Activated T-helper 2 cell treated with anti-CD3 and anti-CD28 coated beads, Interferon-gamma antibody, Interleukin-2, Interleukin-4, amounts not matched to agents 10 μg/mL and 5 μg/mL and 100 μg/mL, durations not matched to agents 14 hours and 24 hours and 36 hours (primary cell): Measurements from ENCODE around the gene TOPORS. TPM values are rescaled to one million over a fixed set of nuclear protein-coding genes. Genes with fewer than 3 reads are reported as not detected.
"Not testable (repeated sequence)": the region's sequence is repeated elsewhere in the genome, so short reads cannot be mapped to it uniquely, and the experiment has no call there.

Experiments used
- DNase-seq: peaks from one replicate; pipeline ENCODE4 v3.0.0; 2021; ENCODE audit warnings: low spot score
- H3K27ac Mint-ChIP-seq: one replicate; pipeline ENCODE4 v1.8.0; 2021; ENCODE audit warnings: mixed read lengths
- H3K27me3 Mint-ChIP-seq: one replicate; pipeline ENCODE4 v1.8.0; 2021; ENCODE audit warnings: low read depth, mixed read lengths
- H3K36me3 Mint-ChIP-seq: one replicate; pipeline ENCODE4 v1.8.0; 2021; ENCODE audit warnings: low read depth, mixed read lengths
- H3K4me1 Mint-ChIP-seq: one replicate; pipeline ENCODE4 v1.8.0; 2021; ENCODE audit warnings: low read depth, mixed read lengths
- H3K4me3 Mint-ChIP-seq: one replicate; pipeline ENCODE4 v1.8.0; 2021; ENCODE audit warnings: low read depth, mild to moderate bottlenecking, moderate library complexity, mixed read lengths
- H3K9me3 Mint-ChIP-seq: one replicate; pipeline ENCODE4 v1.8.0; 2021; ENCODE audit warnings: mixed read lengths
- intact Hi-C: fragments of 100-400 bp; cut with micrococcal nuclease; formaldehyde crosslinking; loops from one replicate; pipeline ENCODE4 v1.15.1; 2023
- total RNA-seq: library from RNA; stranded (reverse); gene quantifications from 2 replicates; pipeline ENCODE4 v1.2.3, GENCODE V29; 2022

The TOPORS gene
- total RNA-seq, 1 donor from 2014 or later, result 16.2 TPM

DNA sequence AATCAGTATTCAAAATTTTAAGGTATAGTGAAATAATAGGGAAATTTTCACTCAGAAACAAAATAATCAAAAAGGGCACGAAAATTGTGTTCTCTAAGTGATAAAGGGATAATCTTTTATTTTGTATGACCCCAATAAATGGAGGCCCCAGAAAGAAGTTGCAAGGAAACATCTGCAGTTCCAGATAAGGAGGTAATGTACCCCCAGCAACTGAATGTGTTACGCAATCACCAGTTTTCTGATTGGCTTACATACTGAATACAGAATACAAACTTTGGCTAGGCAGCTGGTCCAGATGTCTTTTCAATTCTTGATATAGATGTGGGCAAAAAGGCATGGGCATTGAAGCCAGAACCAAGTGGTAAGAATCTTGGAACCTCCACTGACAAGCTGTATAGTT is 1.7 kb upstream of the TOPORS start:
- Mint-ChIP-seq H3K4me1 (peaks cover 21% of the 10 kb centered on the region), H3K27ac (no peak overlapping the region), H3K27me3 (no peaks in the 10 kb centered on the region), H3K9me3 (no peaks in the 10 kb centered on the region), H3K4me3 (peak overlapping the region; percentile 91), H3K36me3 (peaks cover 18% of the 10 kb centered on the region)
- no peak for DNase-seq
- intact Hi-C loops, result loop anchor here (5.0 kb wide), 1 partner anchor 1207 kb away; no protein-coding TSS in a partner anchor

DNA sequence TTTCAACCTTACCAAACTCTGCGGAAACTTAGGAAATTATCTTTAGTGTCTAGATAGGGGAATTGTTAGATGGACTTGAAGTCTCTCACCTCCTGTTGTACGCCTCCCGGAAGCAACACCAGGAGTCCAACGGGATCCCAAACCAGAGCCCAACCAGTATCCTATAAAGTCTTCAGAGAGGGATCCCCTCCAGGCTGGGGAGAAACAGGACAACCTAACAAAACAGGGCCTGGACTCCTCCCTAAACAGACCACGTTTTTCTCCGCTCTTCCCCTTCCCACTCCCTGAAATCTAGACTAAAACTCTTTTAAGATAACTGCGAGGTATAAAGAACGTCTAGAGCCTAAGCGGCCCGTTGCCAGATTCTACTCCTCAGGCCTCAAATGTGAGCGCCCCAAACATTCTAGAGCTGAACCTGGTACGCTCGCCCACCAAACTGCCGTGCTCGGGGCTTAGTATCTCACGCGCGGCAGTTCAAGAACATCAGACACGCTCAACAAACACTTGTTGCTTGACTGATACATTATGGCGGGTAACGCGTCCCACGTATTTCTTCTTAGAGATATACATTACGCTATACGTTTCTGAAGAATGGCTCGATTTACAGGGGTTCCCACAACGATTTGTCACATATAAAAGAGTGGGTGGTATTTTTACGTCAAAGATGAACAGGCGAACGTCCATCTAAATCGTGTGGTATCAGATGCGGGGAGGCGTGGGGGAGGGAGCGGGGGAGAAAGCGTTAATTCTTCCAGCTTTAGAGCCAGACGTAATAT is 922 bp downstream of the TOPORS start:
- Mint-ChIP-seq H3K9me3 (no peaks in the 10 kb centered on the region), H3K27ac (peak overlapping the region; percentile 97), H3K4me1 (peaks cover 33% of the 10 kb centered on the region), H3K27me3 (no peaks in the 10 kb centered on the region), H3K4me3 (peak overlapping the region; percentile 91), H3K36me3 (peaks cover 29% of the 10 kb centered on the region)
- intact Hi-C loops, result loop anchor here (1.0 to 5.0 kb wide), 6 partner anchors 21 to 1204 kb away; partner anchors contain the start of genes ACO1, APTX, DNAJA1 and RIGI
- peak; percentile 43 for DNase-seq

DNA sequence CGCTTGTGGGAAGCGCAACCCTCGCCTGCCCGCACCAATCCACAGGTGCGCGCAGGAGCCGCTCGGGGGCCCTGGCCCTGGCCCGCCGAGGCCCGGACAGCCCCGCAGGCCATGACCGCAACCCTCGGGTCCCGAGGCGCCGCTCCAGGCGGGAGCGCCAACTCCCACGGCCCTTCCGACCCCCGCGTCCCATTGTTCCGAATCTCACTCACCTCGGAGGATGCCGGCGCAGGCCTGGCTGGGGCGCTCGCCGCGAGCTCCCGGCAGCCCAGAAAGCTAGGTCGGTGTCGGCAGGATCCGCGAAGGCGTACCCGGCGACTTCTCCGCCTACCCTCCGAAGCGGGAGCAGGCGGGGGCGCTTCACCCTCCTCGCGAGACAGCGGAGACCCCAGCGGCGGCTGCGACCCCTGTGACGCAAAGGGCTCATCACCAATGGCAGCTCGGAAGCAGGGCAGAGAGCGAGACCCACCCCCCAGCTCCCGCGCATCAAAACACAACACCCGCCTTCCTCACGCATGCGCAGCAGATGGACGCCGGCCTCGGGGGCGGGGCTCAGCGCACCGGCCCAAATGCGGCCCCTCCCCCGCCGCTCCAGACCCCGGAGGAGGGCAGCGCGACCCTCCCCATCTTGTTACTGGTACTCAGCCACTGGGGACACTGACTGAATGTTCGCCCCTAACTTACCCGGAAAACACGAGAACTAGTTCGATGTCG is 1.7 kb downstream of the TOPORS start:
- H3K27ac Mint-ChIP-seq, result peak overlapping the region; percentile 97
- no peaks in the 10 kb centered on the region for H3K9me3 Mint-ChIP-seq

DNA sequence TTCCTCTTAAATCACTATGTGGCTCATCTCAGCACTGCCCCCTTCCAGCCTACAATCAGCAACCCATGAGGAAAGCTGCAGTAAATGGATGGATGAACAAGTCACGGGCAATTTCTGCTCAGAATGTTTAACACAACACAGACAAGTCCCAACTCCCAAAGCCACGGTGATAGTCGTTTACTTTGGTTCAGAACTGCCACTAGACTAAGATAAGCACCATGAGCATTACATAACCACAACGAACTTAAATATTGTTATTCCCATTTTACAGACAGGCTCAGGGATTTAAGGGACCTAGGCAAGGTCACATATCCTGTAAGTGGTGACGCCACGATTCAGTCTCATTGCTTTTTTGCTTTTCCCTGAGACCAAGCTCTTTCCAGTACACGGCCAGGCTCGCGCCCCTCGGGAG is 2.2 kb downstream of the TOPORS start:
- Mint-ChIP-seq H3K4me1 (peaks cover 34% of the 10 kb centered on the region), H3K27me3 (no peaks in the 10 kb centered on the region), H3K4me3 (peak overlapping the region; percentile 91), H3K27ac (peak overlapping the region; percentile 60), H3K36me3 (peaks cover 32% of the 10 kb centered on the region), H3K9me3 (no peaks in the 10 kb centered on the region)
- DNase-seq, result no peak
- intact Hi-C loops, result loop anchor here (5.0 kb wide), 1 partner anchor 1203 kb away; no protein-coding TSS in a partner anchor

More for the DNA sequence above, 1.7 kb downstream of the TOPORS start:
- H3K27me3 Mint-ChIP-seq, result no peaks in the 10 kb centered on the region
- peaks cover 34% of the 10 kb centered on the region for H3K4me1 Mint-ChIP-seq
- peak; percentile 90 for DNase-seq
- intact Hi-C loops, result loop anchor here (1.0 to 5.0 kb wide), 5 partner anchors 22 to 1203 kb away; partner anchors contain the start of genes ACO1, APTX and RIGI
- H3K4me3 Mint-ChIP-seq, result peak overlapping the region; percentile 91
- H3K36me3 Mint-ChIP-seq, result peaks cover 31% of the 10 kb centered on the region

DNA sequence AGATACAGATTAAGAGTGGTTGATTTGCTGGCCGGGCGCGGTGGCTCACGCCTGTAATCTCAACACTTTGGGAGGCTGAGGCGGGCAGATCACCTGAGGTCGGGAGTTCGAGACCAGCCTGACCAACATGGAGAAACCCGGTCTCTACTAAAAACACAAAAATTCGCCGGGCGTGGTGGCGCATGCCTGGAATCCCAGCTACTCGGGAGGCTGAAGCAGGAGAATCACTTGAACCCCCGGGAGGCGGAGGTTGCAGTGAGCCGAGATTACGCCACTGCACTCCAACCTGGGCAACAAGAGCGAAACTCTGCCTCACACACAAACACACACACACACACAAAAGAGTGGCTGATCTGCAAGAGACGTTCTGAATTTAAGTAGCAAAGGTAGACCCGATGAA is 4.2 kb downstream of the TOPORS start:
- intact Hi-C loops, result not testable (repeated sequence)

DNA sequence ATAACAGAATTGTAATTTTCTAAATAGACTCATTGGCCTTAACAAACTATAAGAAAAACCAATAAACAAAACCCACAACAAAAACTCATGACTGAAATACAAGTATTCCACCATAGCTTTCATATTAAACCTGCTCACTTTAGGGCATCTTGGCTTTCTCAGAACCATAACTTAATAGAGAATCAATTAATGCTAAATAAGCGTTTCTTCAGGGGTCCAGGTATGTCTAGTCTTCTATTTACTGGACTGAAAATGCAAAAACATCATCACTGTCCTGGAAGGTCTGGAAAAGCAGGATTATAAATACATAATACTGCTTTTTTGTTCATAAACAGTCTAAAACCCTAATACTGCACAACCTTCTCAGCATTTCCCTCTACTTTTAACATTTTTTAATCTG is 6.5 kb downstream of the TOPORS start:
- no peaks in the 10 kb centered on the region for H3K9me3 Mint-ChIP-seq

More for the DNA sequence above, 4.2 kb downstream of the TOPORS start:
- not testable (repeated sequence) for H3K4me3 Mint-ChIP-seq, H3K27ac Mint-ChIP-seq, H3K27me3 Mint-ChIP-seq, DNase-seq, H3K9me3 Mint-ChIP-seq
- Mint-ChIP-seq H3K36me3 (peaks cover 41% of the 10 kb centered on the region), H3K4me1 (peaks cover 29% of the 10 kb centered on the region)

DNA sequence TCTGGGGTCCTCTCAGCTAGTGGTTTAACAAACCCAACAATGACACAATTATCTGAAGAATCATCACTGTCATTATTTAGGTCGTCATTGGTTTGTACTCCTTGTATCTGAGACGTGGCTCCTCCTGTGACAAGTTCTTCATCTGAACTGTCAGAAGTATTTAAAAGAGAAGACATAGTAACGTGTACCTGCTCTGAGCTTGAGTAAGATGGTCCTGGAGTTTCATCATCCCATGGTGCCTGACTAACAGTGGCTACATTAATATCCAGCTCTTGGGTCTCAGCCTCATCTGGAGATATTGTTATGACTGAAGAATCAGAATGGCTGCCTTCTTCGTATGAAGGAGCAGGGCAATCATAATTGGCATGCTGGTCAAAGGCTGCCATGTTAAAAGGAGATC is 9.3 kb downstream of the TOPORS start:
- Mint-ChIP-seq H3K4me1 (peaks cover 7% of the 10 kb centered on the region), H3K27ac (no peak overlapping the region), H3K9me3 (no peaks in the 10 kb centered on the region), H3K36me3 (peaks cover 43% of the 10 kb centered on the region), H3K27me3 (no peaks in the 10 kb centered on the region), H3K4me3 (no peak overlapping the region)
- no peak for DNase-seq
- intact Hi-C loops, result loop anchor here (5.0 kb wide), 1 partner anchor 39 kb away; no protein-coding TSS in a partner anchor

More for the DNA sequence above, 6.5 kb downstream of the TOPORS start:
- DNase-seq, result no peak
- Mint-ChIP-seq H3K36me3 (peaks cover 55% of the 10 kb centered on the region), H3K27ac (no peak overlapping the region), H3K4me1 (peaks cover 25% of the 10 kb centered on the region), H3K27me3 (no peaks in the 10 kb centered on the region), H3K4me3 (no peak overlapping the region)
- intact Hi-C loops, result no loop called here

DNA sequence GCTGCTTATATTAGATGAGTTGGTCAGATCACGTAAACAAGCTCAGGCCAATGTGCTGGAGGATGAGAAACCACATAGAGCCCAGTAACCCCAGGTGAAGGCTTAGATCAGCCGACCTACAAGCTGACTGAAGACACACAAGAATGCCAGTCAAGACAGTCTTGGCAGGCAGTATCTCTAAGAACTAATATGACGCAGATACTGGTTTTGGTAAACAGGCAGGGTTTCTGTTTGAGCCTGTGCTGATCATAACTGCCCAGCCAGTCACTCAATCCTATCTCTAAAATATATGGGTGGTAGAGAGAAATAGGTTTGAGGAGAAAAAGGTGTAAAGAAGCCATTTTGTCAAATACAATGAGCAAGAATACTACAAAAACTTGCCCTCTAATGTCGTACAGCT is 18.6 kb downstream of the TOPORS start:
- no peak overlapping the region for H3K4me3 Mint-ChIP-seq
- peaks cover 3% of the 10 kb centered on the region for H3K4me1 Mint-ChIP-seq
- intact Hi-C loops, result no loop called here
- no peaks in the 10 kb centered on the region for H3K9me3 Mint-ChIP-seq
- DNase-seq, result no peak
- H3K27ac Mint-ChIP-seq, result no peak overlapping the region
- no peaks in the 10 kb centered on the region for H3K27me3 Mint-ChIP-seq
- peaks cover 9% of the 10 kb centered on the region for H3K36me3 Mint-ChIP-seq

DNA sequence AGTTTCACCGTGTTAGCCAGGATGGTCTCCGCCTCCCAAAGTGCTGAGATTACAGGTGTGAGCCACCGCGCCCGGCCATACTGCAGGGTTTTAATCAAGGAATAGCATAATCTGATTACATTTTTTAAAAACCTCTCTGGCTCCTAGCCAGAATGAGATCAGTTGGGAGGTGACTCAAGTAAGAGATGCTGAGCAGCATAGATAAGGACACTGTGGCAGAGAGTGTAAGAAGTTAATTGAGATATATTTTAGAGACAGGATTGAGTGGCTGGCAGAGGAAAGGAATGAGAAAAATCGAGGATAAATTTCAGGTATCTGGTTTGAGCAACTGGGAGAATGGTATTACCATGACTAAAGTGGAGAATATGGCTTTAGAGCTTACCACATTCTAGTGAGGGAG is 19.1 kb downstream of the TOPORS start:
- Mint-ChIP-seq H3K27me3 (no peaks in the 10 kb centered on the region), H3K36me3 (peaks cover 8% of the 10 kb centered on the region), H3K4me3 (no peak overlapping the region), H3K27ac (no peak overlapping the region), H3K4me1 (peaks cover 3% of the 10 kb centered on the region), H3K9me3 (no peaks in the 10 kb centered on the region)
- intact Hi-C loops, result no loop called here
- DNase-seq, result no peak

DNA sequence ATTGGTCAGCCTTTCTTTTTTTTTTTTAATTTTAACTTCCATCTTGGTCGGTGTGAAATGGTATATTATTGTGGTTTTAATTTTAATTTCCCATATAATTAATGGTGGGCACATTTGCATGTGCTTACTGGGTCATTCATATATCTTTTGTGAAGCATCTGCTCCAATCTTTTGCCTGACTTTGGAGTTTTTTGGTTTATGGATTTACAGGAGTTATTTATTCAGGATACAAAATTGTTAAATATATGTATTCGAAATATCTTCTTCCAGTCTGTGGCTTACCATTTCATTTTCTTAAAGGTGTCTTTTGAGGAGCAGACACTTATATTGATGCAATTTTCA is 25.7 kb downstream of the TOPORS start:
- peak overlapping the region; percentile 89 for H3K4me3 Mint-ChIP-seq
- intact Hi-C loops, result loop anchor here (1.0 kb wide), 3 partner anchors 25 to 148 kb away; no protein-coding TSS in a partner anchor
- peaks cover 31% of the 10 kb centered on the region for H3K4me1 Mint-ChIP-seq
- H3K36me3 Mint-ChIP-seq, result peaks cover 29% of the 10 kb centered on the region
- peak overlapping the region; percentile 76 for H3K27ac Mint-ChIP-seq
- H3K27me3 Mint-ChIP-seq, result no peaks in the 10 kb centered on the region
- H3K9me3 Mint-ChIP-seq, result peaks cover 6% of the 10 kb centered on the region
- DNase-seq, result no peak

DNA sequence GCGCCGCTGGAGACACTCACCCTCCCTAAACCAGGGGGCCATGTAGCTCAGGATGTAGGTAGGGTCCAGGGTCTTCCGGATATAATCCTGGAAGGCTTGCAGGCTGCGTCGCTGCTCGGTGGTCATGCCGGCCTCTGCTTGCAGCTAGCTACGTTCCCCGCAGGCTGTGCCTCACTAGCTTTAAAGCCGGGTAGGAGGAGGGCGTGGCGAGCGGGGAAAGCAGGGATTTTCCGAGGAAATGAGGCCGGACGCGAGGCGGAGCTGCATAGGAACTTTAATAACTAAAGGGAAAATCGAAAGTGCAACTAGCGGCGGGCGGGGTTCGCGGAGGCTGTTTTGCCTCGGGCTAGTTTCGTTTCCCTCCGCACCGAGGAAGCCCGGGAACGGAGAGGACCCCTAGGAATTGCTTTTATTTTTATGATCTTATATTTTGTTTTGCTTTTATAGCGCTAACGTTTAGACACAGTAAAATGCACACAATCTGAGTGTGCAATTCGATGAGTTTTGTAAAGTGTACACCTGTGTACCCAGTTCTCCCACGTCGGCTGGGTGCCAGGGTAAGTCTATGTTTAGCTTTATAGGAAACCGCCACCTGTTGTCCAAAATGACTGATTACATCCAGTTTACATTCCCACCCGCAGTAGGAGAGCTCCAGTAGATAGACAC is 26.2 kb downstream of the TOPORS start, which contains the start of gene RIGI:
Gene RIGI, minus strand, starts transcription at position 156 of the 666 bp plus-strand sequence. Its CDS starts 30 bp downstream, at position 126.
- intact Hi-C loops, result loop anchor here (1.0 kb wide), 3 partner anchors 25 to 148 kb away; no protein-coding TSS in a partner anchor

DNA sequence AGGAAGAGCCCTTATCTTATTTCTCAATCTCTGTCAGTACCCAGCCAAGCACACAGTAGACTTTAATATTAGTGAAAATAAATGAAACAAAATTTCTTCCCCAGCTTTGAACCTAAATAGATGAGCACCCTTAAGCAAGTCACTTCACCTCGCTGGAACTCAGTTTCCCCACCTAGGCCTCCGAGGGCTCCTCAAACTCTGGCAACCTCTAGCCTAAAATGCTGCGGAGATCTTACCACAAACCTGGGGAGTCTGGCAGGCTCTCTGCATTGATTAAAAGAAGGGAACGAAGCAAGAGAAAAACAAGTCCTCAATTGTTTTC is 26.7 kb downstream of the TOPORS start:
- H3K36me3 Mint-ChIP-seq, result peaks cover 34% of the 10 kb centered on the region
- H3K27me3 Mint-ChIP-seq, result no peaks in the 10 kb centered on the region
- H3K27ac Mint-ChIP-seq, result peak overlapping the region; percentile 76
- no peak for DNase-seq
- H3K4me1 Mint-ChIP-seq, result peaks cover 31% of the 10 kb centered on the region
- peak overlapping the region; percentile 89 for H3K4me3 Mint-ChIP-seq
- intact Hi-C loops, result loop anchor here (1.0 kb wide), 3 partner anchors 26 to 147 kb away; no protein-coding TSS in a partner anchor
- peaks cover 6% of the 10 kb centered on the region for H3K9me3 Mint-ChIP-seq

More for the DNA sequence above, 26.2 kb downstream of the TOPORS start, which contains the start of gene RIGI:
- Mint-ChIP-seq H3K36me3 (peaks cover 33% of the 10 kb centered on the region), H3K4me1 (peaks cover 31% of the 10 kb centered on the region), H3K27ac (peak within 1 kb of the TSS; percentile 76), H3K4me3 (peak within 1 kb of the TSS; percentile 89), H3K9me3 (peaks cover 6% of the 10 kb centered on the region), H3K27me3 (no peaks in the 10 kb centered on the region)
- DNase-seq, result peak; percentile 73
